ENCODE data around the gene GABRG3.

DNA sequence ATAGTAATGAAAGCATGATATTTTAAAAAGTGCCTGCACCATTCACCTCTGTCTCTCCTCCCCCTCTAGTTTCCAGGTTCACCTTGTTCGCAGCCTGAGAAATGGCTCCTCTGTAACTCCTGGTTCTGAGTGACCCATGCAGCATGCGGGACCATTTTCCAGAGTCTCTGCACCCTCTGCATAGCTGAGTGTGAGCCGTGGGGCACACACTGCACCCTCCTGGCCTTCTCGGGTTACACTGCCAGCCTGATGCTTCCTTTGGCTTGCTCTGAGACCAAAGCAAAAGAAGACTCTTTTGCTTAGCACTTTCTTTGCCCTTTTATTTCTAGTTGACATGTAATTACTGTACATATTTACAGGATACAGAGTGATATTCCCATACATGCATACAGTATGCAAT, 287.3 kb downstream of the GABRG3 start:
- TF ChIP-seq CTCF (IDR thresholded peaks at IDR 0.05; ENCODE audit: extremely low read depth in 1 of 2, insufficient read depth in 1 of 2, low read depth in 1 of 2, low read length in 2 of 2), result no peak
- no peak for TF ChIP-seq EZH2 (IDR thresholded peaks at IDR 0.05; ENCODE audit: borderline replicate concordance, low read depth, low read length, severe bottlenecking)
- no peak for TF ChIP-seq POLR2A (IDR thresholded peaks at IDR 0.05; ENCODE audit: low read depth, low read length)
- no peak for TF ChIP-seq POLR2AphosphoS5 (IDR thresholded peaks at IDR 0.05; ENCODE audit: insufficient read depth, low read depth, low read length)
- no peak for TF ChIP-seq FOS (IDR thresholded peaks at IDR 0.05; ENCODE audit: borderline replicate concordance, insufficient read depth, low read length)
- TF ChIP-seq MAX (IDR thresholded peaks at IDR 0.05; ENCODE audit: insufficient read depth, insufficient read length), result no peak

Data from endothelial cell of umbilical vein (primary cell).